ENCODE measurements around the gene CFAP221.

CFAP221 gene

DNA sequence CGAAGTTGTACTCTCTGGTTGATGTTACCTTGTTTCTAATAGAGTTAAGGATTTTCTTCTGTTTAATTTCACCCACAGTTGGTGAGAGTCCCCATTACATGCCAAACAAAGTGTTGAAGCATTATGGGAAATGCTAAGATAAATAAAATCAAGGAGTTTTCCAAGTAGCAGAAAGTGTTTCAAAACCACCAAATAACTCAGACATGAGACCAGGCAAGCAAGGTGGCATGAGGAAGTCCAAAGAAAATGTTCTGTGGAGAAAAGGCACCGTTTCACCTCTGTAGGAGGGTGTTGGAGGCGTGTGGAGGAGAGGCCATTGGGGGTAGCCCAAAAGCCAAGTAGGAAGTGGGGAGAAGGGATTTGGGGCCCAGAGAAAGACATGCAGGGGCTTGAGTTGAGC, 8.7 kb downstream of the CFAP221 start:
- ATAC-seq (no peak), DNase-seq (no peak)
- H3K9me3 Mint-ChIP-seq, result no peaks in the 10 kb centered on the region
- no peak overlapping the region for H3K4me3 Mint-ChIP-seq
- peaks cover 54% of the 10 kb centered on the region for H3K27me3 Mint-ChIP-seq
- no peaks in the 10 kb centered on the region for H3K4me1 Mint-ChIP-seq
- no peak overlapping the region for H3K27ac Mint-ChIP-seq

DNA sequence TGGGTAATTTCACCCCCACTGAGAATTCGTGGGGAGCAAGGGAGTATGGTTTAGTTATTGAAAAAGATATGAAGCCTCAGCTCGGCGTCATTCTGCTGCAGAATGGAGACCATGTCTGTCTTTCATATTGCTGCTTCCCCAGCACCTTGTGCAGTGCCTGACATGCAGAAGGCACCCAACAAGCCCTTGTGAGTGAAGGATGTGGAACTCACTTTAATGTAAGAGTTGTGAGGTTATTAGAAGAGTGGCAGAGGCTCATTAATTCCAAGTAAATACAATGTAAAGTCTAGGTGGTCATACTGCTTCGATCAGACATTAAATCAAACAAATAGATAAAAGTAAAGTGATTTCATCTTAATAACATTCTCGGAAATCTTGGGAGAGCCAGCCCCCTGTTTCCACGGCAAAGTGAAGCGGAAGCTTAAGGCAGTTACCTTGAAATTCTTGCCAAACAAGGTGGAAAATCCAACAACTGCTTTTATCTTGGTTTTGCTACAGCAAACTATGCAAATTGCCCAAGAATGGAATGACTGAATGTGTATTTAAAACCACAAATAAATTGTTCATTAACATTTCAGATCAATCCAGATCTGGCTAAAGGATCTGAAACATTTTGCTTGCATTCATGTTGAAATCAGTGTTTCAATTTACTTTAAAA, 9.6 kb downstream of the CFAP221 start:
- peaks cover 56% of the 10 kb centered on the region for H3K27me3 Mint-ChIP-seq
- ATAC-seq (no peak), DNase-seq (no peak)
- no peak overlapping the region for H3K27ac Mint-ChIP-seq
- H3K4me1 Mint-ChIP-seq, result no peaks in the 10 kb centered on the region
- H3K9me3 Mint-ChIP-seq, result no peaks in the 10 kb centered on the region
- no peak overlapping the region for H3K4me3 Mint-ChIP-seq

DNA sequence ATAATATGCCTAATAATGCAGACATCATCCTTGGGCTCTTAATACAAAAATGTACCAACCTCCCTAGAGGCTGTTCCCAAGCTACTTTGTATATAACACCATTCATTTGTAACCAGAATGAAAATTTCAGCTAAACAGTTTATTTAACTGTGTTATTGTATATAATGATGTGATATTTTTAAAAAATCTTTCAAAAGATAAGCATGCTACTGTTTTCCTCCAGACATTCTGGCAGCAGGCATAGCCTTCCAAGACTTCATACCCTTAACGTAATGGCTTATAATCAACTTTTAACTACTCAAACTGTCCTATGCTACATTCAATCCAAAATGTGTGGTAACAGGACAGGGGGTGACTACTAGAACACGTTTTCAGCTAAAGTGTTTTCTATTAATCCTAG, 21.2 kb downstream of the CFAP221 start:
- H3K9me3 Mint-ChIP-seq, result peaks cover 13 to 19% of the 10 kb centered on the region in 2 donors
- H3K4me3 Mint-ChIP-seq, result no peak overlapping the region
- no peaks in the 10 kb centered on the region for H3K4me1 Mint-ChIP-seq
- peaks cover 12% of the 10 kb centered on the region for H3K27me3 Mint-ChIP-seq
- H3K27ac Mint-ChIP-seq, result no peak overlapping the region
- ATAC-seq, result no peak
- DNase-seq, result no peak

GRCh38 chr2:119567292-119567691, 23.0 kb downstream of the CFAP221 start:
- H3K4me3 Mint-ChIP-seq, result no peak overlapping the region
- DNase-seq (no peak), ATAC-seq (no peak)
- H3K27ac Mint-ChIP-seq, result no peak overlapping the region
- peaks cover 12% of the 10 kb centered on the region for H3K27me3 Mint-ChIP-seq
- no peaks in the 10 kb centered on the region for H3K4me1 Mint-ChIP-seq
- H3K9me3 Mint-ChIP-seq, result peaks cover 14 to 19% of the 10 kb centered on the region in 2 donors

DNA sequence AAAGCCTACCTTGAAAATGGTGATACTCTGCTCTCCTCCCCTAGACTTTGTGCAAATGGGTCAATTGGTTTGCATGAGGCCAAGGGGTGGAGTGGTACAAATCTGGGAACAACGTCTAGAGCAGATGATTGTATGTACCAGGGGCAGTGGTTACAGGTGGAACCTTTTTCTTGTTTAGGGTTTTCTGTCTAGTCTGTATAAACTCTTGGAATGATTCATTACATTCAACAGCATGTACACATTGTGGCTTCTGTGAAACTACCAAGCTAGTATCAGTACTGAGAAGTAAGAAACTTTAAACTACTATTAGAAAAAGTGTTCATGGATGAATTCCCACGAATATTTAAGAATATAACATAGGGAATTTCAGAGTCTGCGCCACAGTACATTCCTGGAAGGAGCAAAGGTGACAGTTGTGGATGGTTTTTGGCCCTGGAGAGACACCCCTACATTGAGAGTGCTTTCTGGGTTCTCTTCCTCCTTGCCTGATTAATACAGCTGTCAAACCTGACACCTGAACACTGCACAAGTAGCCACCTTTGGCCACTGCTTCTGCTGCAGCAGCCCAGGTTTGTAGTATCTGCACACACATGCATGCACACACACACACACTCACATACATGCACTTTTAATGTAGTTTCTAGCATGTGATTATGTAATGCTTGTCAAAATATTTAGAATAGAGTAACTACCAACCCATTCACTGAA, 30.0 kb downstream of the CFAP221 start:
- DNase-seq (peak; percentile 1 to 18), ATAC-seq (peak; percentile 99)
- Mint-ChIP-seq H3K4me3 (no peak overlapping the region), H3K27me3 (peaks cover 46% of the 10 kb centered on the region), H3K4me1 (peaks cover 4% of the 10 kb centered on the region), H3K27ac (no peak overlapping the region), H3K9me3 (peaks cover 9 to 13% of the 10 kb centered on the region in 2 donors)

DNA sequence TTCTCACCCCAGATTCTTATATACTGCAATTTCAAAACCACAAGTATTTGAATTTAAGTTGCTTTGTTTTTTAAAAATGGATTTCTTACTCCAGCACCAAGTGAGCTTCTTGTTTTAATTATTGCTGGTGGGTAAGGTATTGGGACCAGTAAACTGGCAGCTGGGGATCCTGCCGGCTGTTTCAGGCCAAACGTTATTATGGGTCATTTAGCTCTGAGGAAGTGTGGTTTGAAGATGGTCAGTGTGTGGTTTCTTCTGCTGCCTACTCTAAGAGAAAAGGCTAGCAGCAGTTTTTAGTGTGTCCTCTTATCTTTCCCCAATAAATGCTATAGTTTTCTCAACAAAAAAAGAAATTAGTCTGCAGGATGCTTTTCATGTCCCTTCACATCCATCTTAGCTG, 30.6 kb downstream of the CFAP221 start:
- Mint-ChIP-seq H3K4me1 (peaks cover 4% of the 10 kb centered on the region), H3K27me3 (peaks cover 40% of the 10 kb centered on the region), H3K4me3 (no peak overlapping the region), H3K27ac (no peak overlapping the region), H3K9me3 (peaks cover 3 to 7% of the 10 kb centered on the region in 2 donors)
- DNase-seq (no peak), ATAC-seq (no peak)

DNA sequence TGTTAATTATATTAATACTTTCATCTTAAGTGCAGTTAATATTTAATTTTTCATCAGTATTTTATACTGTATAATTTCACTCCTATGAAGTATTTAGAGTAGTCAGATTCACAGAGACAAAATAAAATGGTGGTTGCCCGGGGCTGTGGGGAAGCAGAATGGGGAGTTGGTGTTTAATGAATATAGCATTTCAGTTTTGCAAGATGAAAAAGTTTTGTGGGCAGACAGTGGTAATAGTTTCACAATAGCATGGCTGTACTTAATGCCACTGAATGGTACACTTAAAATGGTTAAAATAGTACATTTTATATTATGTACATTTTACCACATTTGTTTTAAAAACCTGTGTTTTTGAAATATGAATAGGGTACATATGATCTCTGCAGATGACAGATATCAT, 31.2 kb downstream of the CFAP221 start:
- ATAC-seq, result no peak
- Mint-ChIP-seq H3K9me3 (peaks cover 0 to 2% of the 10 kb centered on the region in 2 donors), H3K27me3 (peaks cover 35% of the 10 kb centered on the region), H3K4me3 (no peak overlapping the region), H3K4me1 (peaks cover 4% of the 10 kb centered on the region), H3K27ac (no peak overlapping the region)
- DNase-seq, result no peak

DNA sequence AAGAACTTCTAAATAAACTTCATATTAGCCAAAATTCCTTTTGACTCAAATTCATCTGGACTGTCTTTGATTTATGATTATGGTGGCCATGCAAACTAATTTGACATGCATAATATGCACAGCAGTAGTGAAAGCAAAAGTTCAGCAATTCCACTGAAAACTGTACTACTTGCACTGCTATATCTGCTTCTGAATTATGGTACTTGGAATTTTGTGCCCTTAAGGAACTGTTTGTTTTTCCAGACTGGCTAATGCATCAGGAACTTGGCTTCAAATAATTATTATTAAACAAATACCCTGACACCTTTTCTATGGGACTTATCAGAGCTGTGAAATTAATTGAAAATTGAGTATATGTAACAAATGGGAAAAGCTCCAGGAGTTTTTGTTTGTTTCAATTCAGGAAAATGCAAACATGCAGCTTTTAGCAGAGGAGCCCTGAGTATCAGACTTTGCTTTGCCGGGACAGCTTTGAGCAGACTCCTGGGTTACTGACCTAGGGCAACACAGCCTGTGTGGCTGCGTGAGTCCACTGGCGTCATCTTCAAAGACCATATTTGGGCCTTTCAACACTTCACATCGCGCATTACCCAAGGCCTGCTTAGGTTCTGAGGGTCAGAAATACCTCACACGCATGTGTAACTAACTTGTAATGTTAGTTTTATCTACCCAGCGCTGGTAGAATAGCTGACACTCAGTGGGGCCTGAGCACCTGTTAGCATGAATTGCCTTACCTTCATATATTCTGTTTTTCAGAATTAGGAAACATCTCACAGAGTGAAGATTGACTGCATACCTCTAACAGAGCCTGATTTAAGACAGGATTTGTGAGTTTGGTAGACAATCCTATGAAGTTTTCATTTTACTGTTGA, 35.4 kb downstream of the CFAP221 start:
- Mint-ChIP-seq H3K9me3 (peaks cover 4 to 13% of the 10 kb centered on the region in 2 donors), H3K27me3 (peaks cover 24% of the 10 kb centered on the region), H3K27ac (no peak overlapping the region), H3K4me3 (no peak overlapping the region), H3K4me1 (no peaks in the 10 kb centered on the region)
- ATAC-seq (no peak), DNase-seq (no peak)

- DNase-seq, result no peak
- H3K27ac Mint-ChIP-seq, result no peak overlapping the region
- H3K4me1 Mint-ChIP-seq, result no peaks in the 10 kb centered on the region
- ATAC-seq, result no peak
- H3K4me3 Mint-ChIP-seq, result no peak overlapping the region
- peaks cover 27% of the 10 kb centered on the region for H3K27me3 Mint-ChIP-seq
- peaks cover 4 to 14% of the 10 kb centered on the region in 2 donors for H3K9me3 Mint-ChIP-seq
Measured at GRCh38 chr2:119580550-119581072, 36.4 kb downstream of the CFAP221 start.

DNA sequence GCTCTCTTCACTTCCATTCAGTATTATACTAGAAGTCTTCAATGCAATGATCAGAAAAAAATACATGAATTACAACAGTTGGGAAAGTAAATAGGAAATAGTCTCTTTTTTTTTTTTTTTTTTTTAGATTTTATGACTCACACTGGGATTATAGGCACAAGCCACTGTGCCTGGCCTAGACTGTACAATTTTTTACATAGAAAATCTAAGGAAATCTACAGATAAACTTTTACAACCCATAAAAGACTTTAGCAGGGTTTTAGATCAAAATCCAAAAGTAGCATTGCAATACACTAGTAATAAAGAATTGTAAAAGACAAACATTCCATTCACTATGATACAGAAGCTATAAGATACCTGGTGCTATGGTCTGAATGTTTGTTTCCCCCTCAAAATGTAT, 39.0 kb downstream of the CFAP221 start:
- no peak for ATAC-seq
- no peaks in the 10 kb centered on the region for H3K4me1 Mint-ChIP-seq
- peaks cover 4 to 14% of the 10 kb centered on the region in 2 donors for H3K9me3 Mint-ChIP-seq
- no peak for DNase-seq
- H3K27me3 Mint-ChIP-seq, result peaks cover 12% of the 10 kb centered on the region
- H3K27ac Mint-ChIP-seq, result no peak overlapping the region
- H3K4me3 Mint-ChIP-seq, result no peak overlapping the region

GRCh38 chr2:119584469-119584868, 40.2 kb downstream of the CFAP221 start:
- H3K9me3 Mint-ChIP-seq, result peaks cover 4 to 14% of the 10 kb centered on the region in 2 donors
- H3K4me1 Mint-ChIP-seq, result no peaks in the 10 kb centered on the region
- H3K4me3 Mint-ChIP-seq, result no peak overlapping the region
- DNase-seq, result no peak
- peaks cover 12% of the 10 kb centered on the region for H3K27me3 Mint-ChIP-seq
- H3K27ac Mint-ChIP-seq, result no peak overlapping the region
- no peak for ATAC-seq

- peaks cover 4 to 14% of the 10 kb centered on the region in 2 donors for H3K9me3 Mint-ChIP-seq
- no peak overlapping the region for H3K27ac Mint-ChIP-seq
- no peak overlapping the region for H3K4me3 Mint-ChIP-seq
- peaks cover 12% of the 10 kb centered on the region for H3K27me3 Mint-ChIP-seq
- ATAC-seq (peak; percentile 28), DNase-seq (no peak)
- no peaks in the 10 kb centered on the region for H3K4me1 Mint-ChIP-seq
Measured at GRCh38 chr2:119586085-119586484, 41.8 kb downstream of the CFAP221 start.

GRCh38 chr2:119590873-119591272, 46.6 kb downstream of the CFAP221 start:
- ATAC-seq, result no peak
- DNase-seq, result no peak
- no peak overlapping the region for H3K4me3 Mint-ChIP-seq
- H3K27ac Mint-ChIP-seq, result no peak overlapping the region
- H3K27me3 Mint-ChIP-seq, result peaks cover 11% of the 10 kb centered on the region
- H3K9me3 Mint-ChIP-seq, result no peaks in the 10 kb centered on the region
- H3K4me1 Mint-ChIP-seq, result no peaks in the 10 kb centered on the region

DNA sequence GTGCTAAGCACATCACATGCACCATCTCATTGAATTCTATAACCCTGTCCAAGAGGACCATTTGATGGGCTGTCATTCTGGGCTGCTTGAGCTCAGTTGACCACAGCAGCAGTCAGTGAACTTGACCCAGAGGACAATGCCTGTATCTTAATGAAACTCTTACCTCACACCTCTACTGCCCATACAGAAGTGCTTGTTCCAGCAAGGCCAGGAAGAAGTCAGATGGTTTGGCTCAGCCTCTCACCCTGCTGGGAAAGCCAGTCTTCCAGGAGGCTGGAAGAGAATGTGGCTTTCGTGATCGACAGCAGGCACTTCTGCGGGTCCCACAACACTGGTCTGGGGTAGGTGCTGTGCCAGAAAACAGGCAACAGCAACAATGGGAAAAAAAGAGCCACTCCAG, 47.3 kb downstream of the CFAP221 start:
- no peak for ATAC-seq
- H3K4me3 Mint-ChIP-seq, result no peak overlapping the region
- H3K9me3 Mint-ChIP-seq, result no peaks in the 10 kb centered on the region
- H3K4me1 Mint-ChIP-seq, result no peaks in the 10 kb centered on the region
- peaks cover 11% of the 10 kb centered on the region for H3K27me3 Mint-ChIP-seq
- no peak overlapping the region for H3K27ac Mint-ChIP-seq
- DNase-seq, result no peak

DNA sequence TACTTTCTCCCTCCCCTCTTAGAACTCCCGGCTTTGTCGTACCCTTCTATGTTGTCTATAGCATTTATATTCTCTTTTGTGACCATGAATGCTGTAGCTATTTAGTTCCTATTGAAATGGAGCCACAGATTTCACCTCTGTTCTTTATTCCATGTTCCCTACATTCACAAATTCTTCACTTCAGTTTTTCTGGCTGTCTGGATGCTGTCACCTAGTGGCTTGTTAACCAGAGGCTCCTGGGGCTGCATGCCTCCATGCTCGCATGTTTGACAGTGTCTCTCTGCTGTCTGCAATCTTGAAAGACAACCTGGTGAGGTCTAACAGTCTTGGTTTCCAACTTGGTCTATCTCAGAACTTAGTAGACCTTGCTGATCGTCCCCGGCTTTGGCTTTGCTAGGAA, 48.2 kb downstream of the CFAP221 start:
- Mint-ChIP-seq H3K27me3 (peaks cover 11% of the 10 kb centered on the region), H3K9me3 (no peaks in the 10 kb centered on the region), H3K4me3 (no peak overlapping the region), H3K27ac (no peak overlapping the region), H3K4me1 (no peaks in the 10 kb centered on the region)
- DNase-seq (no peak), ATAC-seq (no peak)

- Mint-ChIP-seq H3K27ac (no peak overlapping the region), H3K4me3 (no peak overlapping the region), H3K4me1 (no peaks in the 10 kb centered on the region), H3K27me3 (peaks cover 17% of the 10 kb centered on the region), H3K9me3 (no peaks in the 10 kb centered on the region)
- DNase-seq (no peak), ATAC-seq (no peak)
Measured at GRCh38 chr2:119596638-119597037, 52.4 kb downstream of the CFAP221 start.
